ENCODE results near the gene ANKFY1. TPM values are rescaled to one million over a fixed set of nuclear protein-coding genes. Genes with fewer than 3 reads are reported as not detected.
A peak's percentile ranks its signal among the peaks of the same experiment; 100 is the strongest.

ANKFY1 gene, protein sequence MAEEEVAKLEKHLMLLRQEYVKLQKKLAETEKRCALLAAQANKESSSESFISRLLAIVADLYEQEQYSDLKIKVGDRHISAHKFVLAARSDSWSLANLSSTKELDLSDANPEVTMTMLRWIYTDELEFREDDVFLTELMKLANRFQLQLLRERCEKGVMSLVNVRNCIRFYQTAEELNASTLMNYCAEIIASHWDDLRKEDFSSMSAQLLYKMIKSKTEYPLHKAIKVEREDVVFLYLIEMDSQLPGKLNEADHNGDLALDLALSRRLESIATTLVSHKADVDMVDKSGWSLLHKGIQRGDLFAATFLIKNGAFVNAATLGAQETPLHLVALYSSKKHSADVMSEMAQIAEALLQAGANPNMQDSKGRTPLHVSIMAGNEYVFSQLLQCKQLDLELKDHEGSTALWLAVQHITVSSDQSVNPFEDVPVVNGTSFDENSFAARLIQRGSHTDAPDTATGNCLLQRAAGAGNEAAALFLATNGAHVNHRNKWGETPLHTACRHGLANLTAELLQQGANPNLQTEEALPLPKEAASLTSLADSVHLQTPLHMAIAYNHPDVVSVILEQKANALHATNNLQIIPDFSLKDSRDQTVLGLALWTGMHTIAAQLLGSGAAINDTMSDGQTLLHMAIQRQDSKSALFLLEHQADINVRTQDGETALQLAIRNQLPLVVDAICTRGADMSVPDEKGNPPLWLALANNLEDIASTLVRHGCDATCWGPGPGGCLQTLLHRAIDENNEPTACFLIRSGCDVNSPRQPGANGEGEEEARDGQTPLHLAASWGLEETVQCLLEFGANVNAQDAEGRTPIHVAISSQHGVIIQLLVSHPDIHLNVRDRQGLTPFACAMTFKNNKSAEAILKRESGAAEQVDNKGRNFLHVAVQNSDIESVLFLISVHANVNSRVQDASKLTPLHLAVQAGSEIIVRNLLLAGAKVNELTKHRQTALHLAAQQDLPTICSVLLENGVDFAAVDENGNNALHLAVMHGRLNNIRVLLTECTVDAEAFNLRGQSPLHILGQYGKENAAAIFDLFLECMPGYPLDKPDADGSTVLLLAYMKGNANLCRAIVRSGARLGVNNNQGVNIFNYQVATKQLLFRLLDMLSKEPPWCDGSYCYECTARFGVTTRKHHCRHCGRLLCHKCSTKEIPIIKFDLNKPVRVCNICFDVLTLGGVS
- polyA plus RNA-seq (ENCODE audit: insufficient read depth in 1 of 5, insufficient read length in 5 of 5, low replicate concordance in 1 of 5): 10 to 100 TPM; 44.6 to 55.2 (median 51.7) TPM
- long read RNA-seq, donor 1, full-length matches to known transcripts: 7 of 17 reads
- long read RNA-seq, donor 1, partial matches to known transcripts: 10 of 17 reads
- long read RNA-seq, donor 1, other reads (novel, unspliced or antisense): 0 of 17 reads
- long read RNA-seq, donor 2, partial matches to known transcripts: 0 of 2 reads
- long read RNA-seq, donor 2, other reads (novel, unspliced or antisense): 0 of 2 reads
- long read RNA-seq, donor 3, partial matches to known transcripts: 0 of 4 reads
- long read RNA-seq, donor 3, other reads (novel, unspliced or antisense): 0 of 4 reads
- long read RNA-seq, donor 4, partial matches to known transcripts: 0 of 3 reads
- long read RNA-seq, donor 4, other reads (novel, unspliced or antisense): 0 of 3 reads
- long read RNA-seq, donor 5, full-length matches to known transcripts: 4 of 4 reads
- long read RNA-seq, donor 5, partial matches to known transcripts: 0 of 4 reads
- long read RNA-seq, donor 5, other reads (novel, unspliced or antisense): 0 of 4 reads
- long read RNA-seq, donor 6, full-length matches to known transcripts: 5 of 5 reads
- long read RNA-seq, donor 6, partial matches to known transcripts: 0 of 5 reads
- long read RNA-seq, donor 6, other reads (novel, unspliced or antisense): 0 of 5 reads
- long read RNA-seq, donor 7, partial matches to known transcripts: 0 of 2 reads
- long read RNA-seq, donor 7, other reads (novel, unspliced or antisense): 0 of 2 reads
- long read RNA-seq, donor 8: 0 reads

DNA sequence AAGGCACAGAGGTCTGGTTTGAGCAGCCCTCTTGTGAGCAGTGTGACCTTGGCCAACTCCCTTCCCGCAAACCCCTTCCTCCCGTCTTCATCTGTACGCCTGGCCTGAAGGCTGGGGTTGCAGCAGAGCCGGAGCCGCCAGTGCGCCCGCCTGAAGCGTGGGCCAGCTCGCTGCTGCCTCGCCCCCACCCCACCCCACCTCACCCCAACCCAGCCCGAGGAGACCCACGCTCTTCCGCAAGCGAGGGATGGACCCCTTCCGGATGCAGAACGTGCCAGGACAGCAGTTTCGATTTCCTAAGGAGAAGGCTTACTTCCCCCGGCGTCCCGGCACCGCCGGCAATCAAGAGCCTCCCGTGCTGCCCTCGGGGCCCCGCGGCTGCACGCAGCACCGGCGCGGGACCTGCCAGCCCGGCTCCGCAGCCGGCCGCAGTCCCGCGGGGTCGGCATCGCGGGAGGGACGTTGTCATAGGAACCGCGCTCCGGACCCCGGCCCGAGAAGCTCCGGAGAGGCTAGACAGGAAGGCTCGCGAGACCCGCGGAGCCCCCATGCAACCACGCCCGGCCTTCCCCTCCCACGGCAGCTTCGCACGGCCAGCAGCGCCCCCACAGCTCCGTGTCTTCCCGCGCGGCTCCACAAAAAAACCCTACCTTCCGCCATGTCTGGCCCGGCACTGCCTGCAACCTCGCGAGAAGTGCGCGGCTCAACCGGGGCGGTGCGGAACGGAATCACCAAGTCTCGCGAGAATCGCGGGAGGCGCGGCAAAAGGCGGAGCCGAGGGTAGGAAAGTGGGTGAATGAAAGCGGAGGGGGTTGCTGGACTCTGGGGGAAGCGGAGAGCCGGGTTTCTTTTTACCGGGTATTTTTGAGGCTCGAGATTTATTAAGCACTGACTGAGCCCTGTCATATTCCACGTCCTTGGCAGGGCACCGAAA, at the start of gene ANKFY1:
Gene ANKFY1, minus strand, starts transcription at position 698 of the 934 bp plus-strand sequence. Its CDS starts 38 bp downstream, at position 660.
- peak; percentile 96 for DNase-seq

DNA sequence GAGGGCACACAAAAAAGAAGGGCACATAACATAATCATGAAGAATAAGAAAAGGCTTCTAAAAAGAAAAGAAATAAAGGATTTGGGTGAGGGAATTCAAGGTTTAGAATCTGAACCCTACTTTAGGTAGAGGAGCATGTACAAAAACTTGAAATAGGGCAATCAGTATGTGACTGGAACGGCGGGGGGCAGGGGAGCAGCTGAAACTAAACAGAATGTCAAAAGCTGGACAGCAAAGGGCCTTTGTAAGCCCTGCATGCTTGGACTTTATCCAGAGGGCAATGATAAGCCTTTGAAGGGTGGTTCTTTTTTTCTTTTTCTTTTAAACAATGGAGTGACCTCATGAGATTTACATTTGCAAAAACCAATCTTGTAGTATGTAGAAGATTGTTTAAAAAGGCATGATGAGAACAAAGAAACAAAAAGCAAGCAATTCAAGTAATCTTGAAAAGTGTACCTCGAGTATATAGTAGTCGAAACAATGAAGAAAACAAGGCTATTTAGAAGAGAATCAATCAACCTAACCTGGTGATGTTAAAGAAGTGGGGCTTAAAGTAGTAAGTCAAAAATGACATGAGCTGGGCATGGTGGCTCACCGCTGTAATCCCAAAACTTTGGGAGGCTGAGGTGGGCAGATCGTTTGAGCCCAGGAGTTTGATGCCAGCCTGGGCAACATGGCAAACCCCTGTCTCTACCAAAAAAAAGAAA, 46.7 kb upstream of the ANKFY1 start:
- DNase-seq: no peak

DNA sequence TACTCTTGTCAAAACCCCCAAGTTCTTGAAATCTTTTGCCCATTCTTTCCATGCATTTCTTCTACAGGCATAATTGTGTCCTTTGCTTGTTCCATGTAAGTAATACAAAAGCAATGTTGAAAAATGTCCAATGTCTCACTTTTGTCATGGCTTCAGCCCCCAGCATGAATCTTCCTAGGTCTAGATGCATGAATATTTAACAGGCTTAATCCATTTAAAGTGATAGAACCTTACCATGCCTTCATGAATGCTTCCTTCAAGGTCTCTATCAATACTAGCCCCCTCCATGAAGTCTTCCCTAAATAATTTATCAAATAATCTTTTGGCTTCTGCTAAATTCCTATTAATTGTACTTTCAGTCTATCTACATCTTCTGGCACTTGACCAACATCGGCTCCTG, 46.1 kb upstream of the ANKFY1 start:
- no peak for DNase-seq

DNA sequence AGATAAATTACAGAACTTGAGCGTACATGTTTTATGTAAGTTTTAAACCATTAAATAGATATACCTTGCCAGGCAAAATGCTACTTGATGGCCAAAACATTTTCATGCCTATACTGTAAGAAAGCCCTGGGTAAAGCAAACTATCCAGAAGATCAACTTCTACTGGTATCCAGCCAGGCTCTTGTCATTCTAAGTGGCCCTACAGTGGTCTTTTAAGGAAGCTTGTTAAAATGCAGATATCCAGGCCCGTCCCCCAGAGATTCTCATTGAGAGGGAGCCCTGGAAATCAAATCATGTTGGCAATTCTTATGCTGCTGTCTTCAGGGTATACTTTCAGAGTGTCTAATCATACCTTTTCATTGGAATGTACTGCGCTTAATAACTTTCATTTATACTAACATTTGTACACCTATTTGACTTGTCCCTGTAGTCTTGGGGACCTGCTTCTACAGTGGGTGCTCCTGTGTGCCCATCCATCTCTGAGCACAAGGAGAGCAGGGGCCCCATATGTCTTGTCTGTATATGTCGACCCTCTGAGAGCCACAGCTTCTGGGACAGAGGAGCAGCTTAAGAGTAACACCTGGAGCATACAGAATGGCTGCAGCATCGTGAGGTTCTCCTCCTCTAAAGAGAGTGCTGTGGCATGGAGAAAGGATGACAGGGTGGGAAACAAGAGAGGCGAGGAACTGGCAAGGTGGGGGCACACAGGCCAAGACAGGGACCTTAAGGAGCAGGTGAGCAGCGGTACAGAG, 43.6 kb upstream of the ANKFY1 start:
- no peak for DNase-seq

DNA sequence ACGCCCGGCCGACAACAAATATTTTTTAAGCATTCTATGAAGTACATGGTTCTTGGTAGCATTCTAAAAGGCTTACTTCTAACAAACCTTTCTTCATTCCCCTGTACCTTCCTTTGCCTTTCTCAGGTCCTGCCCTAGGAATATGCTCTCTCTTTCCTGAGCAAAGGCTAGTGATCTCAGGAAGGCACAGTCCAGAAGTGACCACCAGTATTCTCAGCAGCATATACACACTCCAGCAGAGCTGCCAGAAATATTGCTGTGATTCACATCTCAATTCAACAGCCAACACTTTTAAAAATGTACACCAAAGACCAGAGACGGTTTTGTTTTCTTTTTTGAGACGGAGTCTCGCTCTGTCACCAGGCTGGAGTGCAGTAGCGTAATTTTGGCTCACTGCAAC, 41.4 kb upstream of the ANKFY1 start:
- no peak for DNase-seq

DNA sequence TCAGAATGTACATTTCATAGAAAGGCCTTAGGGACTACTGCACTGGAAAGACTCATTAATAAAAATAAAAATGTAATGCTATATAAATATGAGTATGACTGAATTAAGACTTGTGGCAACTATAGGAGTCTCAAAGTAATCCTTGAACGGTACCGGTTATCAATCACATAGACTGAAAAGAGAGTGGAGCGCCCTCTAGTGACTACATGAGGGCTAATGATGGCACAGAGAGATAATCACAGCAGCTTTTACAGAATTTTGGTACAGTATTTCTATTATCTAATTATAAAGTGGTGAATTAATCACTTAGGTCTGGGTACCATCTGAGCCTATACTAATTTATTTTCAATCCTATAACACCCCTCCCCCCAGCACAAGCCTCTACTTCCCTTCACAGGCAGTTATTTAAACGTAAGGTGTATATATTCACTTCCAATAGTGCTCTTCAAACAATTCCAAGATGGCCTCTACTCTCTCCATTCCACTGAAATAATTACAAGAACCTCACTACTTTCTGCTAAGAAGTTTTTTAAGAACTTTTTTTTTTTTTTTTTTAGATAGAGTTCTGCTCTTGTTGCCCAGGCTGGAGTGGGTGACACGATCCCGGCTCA, 40.7 kb upstream of the ANKFY1 start:
- DNase-seq: no peak

DNA sequence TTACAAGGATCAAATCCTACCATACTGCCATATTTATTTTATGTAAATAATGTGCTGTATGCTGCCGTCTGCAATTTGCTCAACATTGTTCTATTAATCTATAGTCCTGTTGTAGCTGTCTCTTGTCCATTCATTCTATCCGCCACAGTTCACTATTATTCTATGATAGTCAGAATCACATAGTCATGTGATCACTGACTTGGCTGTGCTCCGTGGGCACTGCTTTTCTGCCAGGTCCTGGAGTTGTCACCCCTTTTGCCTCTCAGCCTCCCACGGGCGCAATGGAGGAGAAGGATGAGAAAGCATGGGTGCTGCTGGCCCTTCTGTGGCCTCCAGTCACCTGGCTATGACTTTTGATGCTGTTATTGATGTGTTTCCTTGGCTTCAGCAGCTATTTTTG, 37.3 kb upstream of the ANKFY1 start:
- no peak for DNase-seq

DNA sequence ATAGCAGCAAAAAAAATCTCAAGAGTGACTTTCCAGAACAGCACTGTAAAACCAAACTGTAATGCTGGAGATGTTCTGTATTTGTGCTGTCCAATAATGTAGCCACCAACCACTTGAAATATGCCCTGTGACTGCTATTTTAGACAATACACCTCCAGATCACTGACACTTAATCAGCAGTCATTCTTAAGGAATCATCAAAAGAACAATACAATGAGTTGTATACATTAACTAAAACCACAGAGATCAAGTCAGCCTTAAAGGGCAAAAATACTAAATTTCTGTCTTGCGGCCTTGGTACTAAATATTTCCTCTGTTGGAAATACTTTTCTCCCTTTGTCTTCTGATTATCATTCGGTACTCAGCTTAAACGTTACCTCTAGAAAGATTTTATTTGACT, 33.6 kb upstream of the ANKFY1 start:
- DNase-seq: no peak

DNA sequence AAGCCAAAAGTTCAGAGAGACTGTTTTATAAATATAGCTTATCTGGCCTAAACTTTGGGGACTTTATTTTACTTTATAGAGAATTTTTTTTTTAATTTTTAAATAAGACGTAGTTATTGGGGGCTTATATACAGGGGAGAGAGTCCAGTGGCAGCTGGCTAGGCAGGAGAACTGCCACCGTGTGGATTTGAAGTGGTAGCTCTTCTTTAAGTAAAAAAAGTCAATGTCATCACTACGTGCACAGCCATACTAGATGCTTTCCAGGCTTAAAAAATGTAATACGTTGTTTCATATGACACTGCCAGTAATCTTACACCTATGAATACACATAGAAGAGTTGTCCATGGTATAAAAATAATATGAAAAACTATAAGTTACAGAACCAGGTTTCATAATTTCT, 31.9 kb upstream of the ANKFY1 start:
- DNase-seq: no peak

DNA sequence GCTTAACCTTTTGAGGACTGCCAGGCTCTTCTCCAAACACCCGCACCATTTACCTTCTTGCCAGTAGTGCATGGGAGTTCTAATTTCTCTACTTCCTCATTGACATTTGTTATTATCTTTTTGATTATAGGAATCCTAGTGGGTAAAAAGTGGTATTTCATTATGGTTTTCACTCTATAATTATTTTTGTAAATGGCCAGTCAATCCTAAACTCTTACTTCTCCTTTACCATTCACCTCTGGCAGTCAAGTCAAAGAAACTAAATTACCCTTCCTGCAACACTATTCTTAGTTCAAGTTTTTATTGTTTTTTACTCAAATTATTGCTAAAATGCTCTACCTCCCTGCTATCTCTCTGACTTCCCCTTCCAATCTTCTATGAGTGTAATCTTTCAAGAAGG, 29.8 kb upstream of the ANKFY1 start:
- no peak for DNase-seq

DNA sequence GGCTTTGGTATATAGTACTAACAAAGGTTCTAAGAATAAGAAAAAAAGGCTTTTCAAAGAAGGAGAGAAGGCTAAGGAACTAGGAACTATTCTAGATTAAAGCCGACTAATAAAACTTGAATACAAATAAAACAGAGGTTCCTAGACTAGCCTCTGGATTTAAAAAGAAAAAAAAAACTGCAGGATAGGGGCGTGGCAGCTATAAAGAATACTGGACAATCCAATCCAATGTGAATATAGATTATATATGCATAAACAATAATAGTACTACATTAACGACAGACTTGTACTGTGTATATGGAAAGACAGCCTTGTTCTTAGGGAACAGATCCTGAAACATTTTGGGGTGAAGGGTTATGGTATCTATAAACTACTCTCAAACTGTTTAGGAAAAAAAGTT, 23.9 kb upstream of the ANKFY1 start:
- DNase-seq: no peak

DNA sequence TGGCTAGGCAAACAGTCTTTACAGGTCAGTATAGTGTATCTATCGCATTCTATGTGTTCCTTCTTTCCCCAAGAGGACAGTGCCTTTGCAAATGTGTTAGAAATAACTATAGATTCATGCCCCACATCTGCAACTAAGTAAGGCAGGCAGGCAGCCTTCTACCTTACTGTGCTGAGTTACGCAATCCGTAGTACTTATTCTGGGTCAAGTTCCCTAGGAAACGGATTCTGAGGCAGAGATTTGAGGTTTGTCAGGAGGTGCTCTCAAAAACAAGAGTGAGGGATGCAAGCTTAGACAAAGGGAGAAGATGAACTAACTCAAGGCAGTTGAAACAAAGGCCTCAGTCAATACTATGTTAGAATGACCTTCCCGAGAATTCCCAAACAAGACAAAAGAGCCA, 12.7 kb upstream of the ANKFY1 start:
- no peak for DNase-seq

DNA sequence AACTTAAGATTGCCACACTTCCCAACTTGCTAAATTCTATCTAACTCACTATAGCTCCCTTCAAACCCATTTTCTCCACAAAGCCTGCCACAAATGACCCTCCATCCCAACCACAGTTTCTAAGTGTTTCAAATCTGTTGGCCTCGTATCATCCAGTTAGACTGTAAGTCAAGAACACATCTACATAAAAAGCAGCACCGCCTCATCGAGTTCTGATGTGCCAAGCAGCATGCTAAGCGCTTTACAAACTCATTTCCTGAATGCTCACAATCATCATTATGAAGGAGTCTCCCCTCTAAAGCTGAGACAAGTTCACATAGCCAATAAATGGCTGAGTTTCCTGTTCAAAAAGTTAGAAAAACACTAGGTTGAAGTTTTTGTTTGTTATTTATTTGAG, 9.2 kb upstream of the ANKFY1 start:
- no peak for DNase-seq

DNA sequence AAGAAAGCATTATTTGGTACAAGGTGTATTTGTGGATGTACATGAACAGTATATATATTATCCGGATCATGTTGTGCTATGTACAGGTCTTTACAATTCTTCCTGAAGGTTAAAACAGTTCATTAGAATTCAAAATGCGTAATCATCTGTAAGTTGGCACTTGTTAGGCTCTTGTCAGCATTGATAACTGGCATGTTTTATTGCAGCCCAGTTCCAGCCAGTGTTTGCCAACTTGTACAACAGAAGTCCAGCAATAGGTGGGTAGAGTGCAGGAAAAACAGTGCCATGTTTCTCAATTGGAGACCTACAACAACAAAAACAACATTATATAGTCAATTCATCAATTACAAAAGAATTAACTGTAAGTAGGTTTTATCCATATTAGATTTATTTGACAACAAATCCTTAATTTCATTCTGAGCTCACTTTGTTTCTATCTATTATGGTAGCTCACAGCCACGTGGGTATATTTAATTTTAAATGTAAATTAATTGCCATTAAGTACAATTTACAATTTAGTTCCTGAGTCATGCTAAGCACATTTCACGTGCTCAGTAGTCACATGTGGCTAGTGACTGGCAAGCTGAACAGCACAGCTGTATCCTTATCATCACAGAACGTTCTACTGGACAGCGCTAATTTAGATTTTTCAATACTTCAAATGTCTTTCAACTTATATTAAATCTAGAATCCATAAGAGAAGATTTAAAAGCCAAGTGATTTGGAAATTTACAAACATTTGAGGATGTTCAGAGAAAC, 8.6 kb upstream of the ANKFY1 start:
- DNase-seq: no peak

DNA sequence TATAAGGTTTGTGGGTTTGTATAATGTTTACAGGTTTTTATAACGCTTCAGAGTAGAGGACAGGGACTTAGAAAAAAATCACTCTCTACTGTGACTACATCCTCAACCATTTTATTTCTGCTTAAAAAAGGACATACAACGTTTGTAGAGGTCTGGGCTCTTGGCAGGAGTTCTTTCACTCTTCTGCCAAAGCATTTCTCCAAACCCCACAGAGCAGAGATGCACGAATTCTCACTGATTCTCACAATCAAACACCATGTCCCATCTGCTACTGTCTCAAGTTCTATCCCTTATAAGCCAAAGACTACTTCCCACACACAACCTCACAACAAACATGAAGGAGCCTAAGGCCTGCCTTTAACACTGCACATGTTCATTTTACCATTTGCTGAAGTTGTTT, 7.0 kb upstream of the ANKFY1 start:
- DNase-seq: no peak

DNA sequence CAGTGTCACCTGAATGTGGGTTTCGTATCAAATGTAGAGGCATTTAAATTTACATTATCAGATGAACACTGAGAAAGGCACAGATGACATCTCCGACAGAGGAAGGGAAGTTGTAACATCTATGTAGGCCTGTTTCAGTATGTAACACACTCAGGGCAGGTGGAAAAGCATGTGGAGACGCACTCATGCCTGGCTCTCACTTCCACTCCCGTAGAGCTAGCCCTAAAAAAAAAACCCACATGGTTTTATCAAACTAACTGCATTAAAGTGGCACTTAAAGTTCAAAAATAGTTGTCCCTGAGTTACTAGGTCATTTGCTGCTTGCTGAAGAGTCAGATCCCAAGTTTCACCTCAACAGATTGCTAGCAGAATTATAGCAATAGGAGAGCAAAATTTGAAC, 6.1 kb upstream of the ANKFY1 start:
- no peak for DNase-seq

DNA sequence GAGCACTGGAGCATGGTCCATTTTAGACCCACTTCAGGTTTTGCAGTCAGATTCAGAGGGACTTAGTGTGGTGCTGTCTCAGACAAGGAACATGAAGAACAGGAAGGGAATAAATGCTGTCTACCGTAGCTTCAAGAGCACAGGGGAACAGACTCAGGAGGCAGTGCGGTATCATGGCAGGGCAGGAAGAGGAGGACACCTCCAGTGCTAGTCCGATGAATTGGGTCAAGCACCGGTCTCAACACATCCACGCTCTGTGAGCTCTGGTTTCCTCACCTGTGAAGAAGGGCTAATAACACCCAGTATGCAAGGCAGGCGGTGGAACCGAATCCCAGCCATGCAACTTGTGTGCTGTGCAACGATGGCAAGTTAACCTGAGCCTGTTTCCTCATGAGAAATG, 3.6 kb upstream of the ANKFY1 start:
- no peak for DNase-seq
